HCT116 (cell line): Measurements from ENCODE around the gene ERFE. TPM values are rescaled to one million over a fixed set of nuclear protein-coding genes. Genes with fewer than 3 reads are reported as not detected.

ENCODE experiments used
- ATAC-seq: fragments of 200-7000 bp; cut with Tn5 transposase; 2 replicates; pipeline ENCODE4 v1.9.1; 2020; ENCODE audit warnings: mild to moderate bottlenecking, moderate library complexity
- BruUV-seq: library from RNA; stranded (reverse); fragments of 400-500 nt; replicated peaks from 2 replicates; lab custom pipeline; 2021; lab: Mats Ljungman, UMichigan
- CTCF ChIA-PET: fragments of 300-600 bp; sonication (Branson Sonifier 250); formaldehyde crosslinking; loops from one replicate; lab custom pipeline; 2021; ENCODE audit warnings: antibody characterized with exemption; lab: Charles Lee
- POLR2A ChIA-PET: fragments of 300-600, 350-600 bp; sonication (Branson Sonifier 250); formaldehyde crosslinking; loops from one replicate; lab custom pipeline; 2021; ENCODE audit warnings: antibody characterized with exemption; lab: Charles Lee
- RAD21 ChIA-PET, 2 experiments: fragments of 300-600 bp; sonication (Branson Sonifier 250); formaldehyde crosslinking; loops; one replicate each; lab custom pipeline; 2023; ENCODE audit warnings: low total read pairs in 2 of 2; ENCODE audit not compliant: uncharacterized antibody in 2 of 2, unreplicated experiment in 2 of 2, low non-redundant PET in 1 of 2; lab: Charles Lee
- DNase-seq: peaks from one replicate; pipeline ENCODE4 v3.0.0-alpha.2; 2010; ENCODE audit warnings: low read depth, low spot score
- H2AFZ ChIP-seq: fragments of 200-600 bp; shearing (Covaris generic), sonication (generic); 2 replicates; pipeline ENCODE4 v1.6.1; 2017; ENCODE audit warnings: low read depth, mixed run types, mixed read lengths, antibody characterized with exemption, low read length; ENCODE audit not compliant: poor library complexity, severe bottlenecking
- H3K27ac ChIP-seq: 2 replicates; pipeline ENCODE4 v1.5.1; 2012; ENCODE audit warnings: low read depth, low read length
- H3K27me3 ChIP-seq: fragments of 200-600 bp; sonication (generic); 2 replicates; pipeline ENCODE4 v1.6.1; 2016; ENCODE audit warnings: mixed run types, low read length, mixed read lengths; ENCODE audit not compliant: insufficient read depth
- H3K36me3 ChIP-seq, 2 experiments: fragments of 200-500 bp in 1 of 2; fragments of 200-600 bp in 1 of 2; sonication (Bioruptor generic) in 1 of 2; sonication (generic) in 1 of 2; 2 replicates each; pipeline versions ENCODE4 v1.5.1 to v1.6.1; 2014 to 2016; ENCODE audit warnings: low read length in 2 of 2, inconsistent platforms in 1 of 2, mixed read lengths in 1 of 2, mixed run types in 1 of 2; ENCODE audit not compliant: insufficient read depth in 2 of 2, control insufficient read depth in 1 of 2
- H3K4me1 ChIP-seq, 2 experiments: fragments of 200-600 bp in 1 of 2; sonication (generic) in 1 of 2; 2 replicates each; pipeline versions ENCODE4 v1.5.1 to v1.6.1; 2012 to 2017; ENCODE audit warnings: low read length in 2 of 2, inconsistent platforms in 1 of 2, mild to moderate bottlenecking in 1 of 2, mixed read lengths in 1 of 2, mixed run types in 1 of 2, moderate library complexity in 1 of 2; ENCODE audit not compliant: insufficient read depth in 2 of 2, control insufficient read depth in 1 of 2
- H3K4me2 ChIP-seq: fragments of 200-600 bp; sonication (generic); 2 replicates; pipeline ENCODE4 v1.6.1; 2017; ENCODE audit warnings: mixed run types, low read length, mixed read lengths
- H3K4me3 ChIP-seq, 2 experiments: fragments of 200-600 bp in 1 of 2; sonication (generic) in 1 of 2; replicated peaks in 1 of 2; 2 replicates each; pipeline ENCODE4 v1.5.1; 2011 to 2016; ENCODE audit warnings: low read length in 2 of 2, control low read depth in 1 of 2, low read depth in 1 of 2, mild to moderate bottlenecking in 1 of 2, mixed read lengths in 1 of 2, mixed run types in 1 of 2
- H3K79me2 ChIP-seq: fragments of 200-600 bp; sonication (generic); 2 replicates; pipeline ENCODE4 v1.6.1; 2017; ENCODE audit warnings: mild to moderate bottlenecking, mixed run types, low read length, moderate library complexity, mixed read lengths; ENCODE audit not compliant: insufficient read depth
- H3K9ac ChIP-seq: fragments of 200-600 bp; sonication (generic); 2 replicates; pipeline ENCODE4 v1.6.1; 2016; ENCODE audit warnings: low read length, mixed read lengths
- H3K9me2 ChIP-seq: fragments of 200-600 bp; sonication (generic), shearing (Covaris generic); 2 replicates; pipeline ENCODE4 v1.6.1; 2017; ENCODE audit warnings: mixed run types, mild to moderate bottlenecking, moderate library complexity; ENCODE audit not compliant: insufficient read depth
- H3K9me3 ChIP-seq, 2 experiments: fragments of 200-500 bp in 1 of 2; fragments of 200-600 bp in 1 of 2; sonication (Bioruptor generic) in 1 of 2; sonication (generic) in 1 of 2; 2 replicates each; pipeline ENCODE4 v1.6.1; 2014 to 2017; ENCODE audit warnings: low read length in 2 of 2, mixed read lengths in 2 of 2, inconsistent platforms in 1 of 2, low read depth in 1 of 2, mild to moderate bottlenecking in 1 of 2, mixed run types in 1 of 2, moderate library complexity in 1 of 2; ENCODE audit not compliant: control insufficient read depth in 1 of 2, insufficient read depth in 1 of 2
- H4K20me1 ChIP-seq: fragments of 200-600 bp; sonication (generic), shearing (Covaris generic); 2 replicates; pipeline ENCODE4 v1.6.1; 2017; ENCODE audit warnings: mixed run types, mild to moderate bottlenecking, moderate library complexity; ENCODE audit not compliant: insufficient read depth
- CBX3 ChIP-seq: IDR thresholded peaks from 2 replicates; pipeline ENCODE4 v1.6.1; 2012; ENCODE audit warnings: low read depth
- CEBPB ChIP-seq: IDR thresholded peaks from 2 replicates; pipeline ENCODE4 v1.6.1; 2012; ENCODE audit warnings: low read depth
- EZH2 ChIP-seq: fragments of 200-600 bp; sonication (generic); IDR thresholded peaks from 2 replicates; pipeline ENCODE4 v1.6.1; 2017; ENCODE audit warnings: antibody characterized with exemption, mixed run types
- EZH2phosphoT487 ChIP-seq: fragments of 200-600 bp; IDR thresholded peaks from 2 replicates; pipeline ENCODE4 v1.6.1; 2018; ENCODE audit warnings: antibody characterized with exemption, borderline replicate concordance
- FOSL1 ChIP-seq: IDR thresholded peaks from 2 replicates; pipeline ENCODE4 v1.6.1; 2012; ENCODE audit warnings: low read depth
- JUND ChIP-seq: IDR thresholded peaks from 2 replicates; pipeline ENCODE4 v1.6.1; 2012
- MAX ChIP-seq: IDR thresholded peaks from 2 replicates; pipeline ENCODE4 v1.6.1; 2012
- POLR2AphosphoS5 ChIP-seq: IDR thresholded peaks from 2 replicates; pipeline ENCODE4 v1.6.1; 2011; ENCODE audit warnings: mild to moderate bottlenecking, low read depth, low read length, moderate library complexity
- RAD21 ChIP-seq: IDR thresholded peaks from 2 replicates; pipeline ENCODE4 v1.6.1; 2012; ENCODE audit warnings: low read depth, mild to moderate bottlenecking
- SIN3A ChIP-seq: IDR thresholded peaks from 2 replicates; pipeline ENCODE4 v1.6.1; 2012; ENCODE audit warnings: low read depth
- SP1 ChIP-seq: IDR thresholded peaks from 2 replicates; pipeline ENCODE4 v1.6.1; 2012; ENCODE audit warnings: low read depth
- ZBTB33 ChIP-seq: IDR thresholded peaks from 2 replicates; pipeline ENCODE4 v1.6.1; 2011; ENCODE audit warnings: mild to moderate bottlenecking, low read length, moderate library complexity; ENCODE audit not compliant: insufficient replicate concordance; ENCODE audit errors: extremely low read depth
- ZFX ChIP-seq: fragments of 450-650 bp; IDR thresholded peaks from 2 replicates; pipeline ENCODE4 v1.6.1; 2017
- intact Hi-C: fragments of 100-400 bp; cut with micrococcal nuclease; formaldehyde crosslinking; loops from 2 replicates; pipeline ENCODE4 v1.10.0; 2022
- total RNA-seq: library from RNA; stranded (reverse); gene quantifications from one replicate; pipeline ENCODE4 v1.2.1, GENCODE V29; 2021; ENCODE audit not compliant: unreplicated experiment

ERFE gene
- total RNA-seq, 1 experiment from 2014 or later, result 17.3 TPM

DNA sequence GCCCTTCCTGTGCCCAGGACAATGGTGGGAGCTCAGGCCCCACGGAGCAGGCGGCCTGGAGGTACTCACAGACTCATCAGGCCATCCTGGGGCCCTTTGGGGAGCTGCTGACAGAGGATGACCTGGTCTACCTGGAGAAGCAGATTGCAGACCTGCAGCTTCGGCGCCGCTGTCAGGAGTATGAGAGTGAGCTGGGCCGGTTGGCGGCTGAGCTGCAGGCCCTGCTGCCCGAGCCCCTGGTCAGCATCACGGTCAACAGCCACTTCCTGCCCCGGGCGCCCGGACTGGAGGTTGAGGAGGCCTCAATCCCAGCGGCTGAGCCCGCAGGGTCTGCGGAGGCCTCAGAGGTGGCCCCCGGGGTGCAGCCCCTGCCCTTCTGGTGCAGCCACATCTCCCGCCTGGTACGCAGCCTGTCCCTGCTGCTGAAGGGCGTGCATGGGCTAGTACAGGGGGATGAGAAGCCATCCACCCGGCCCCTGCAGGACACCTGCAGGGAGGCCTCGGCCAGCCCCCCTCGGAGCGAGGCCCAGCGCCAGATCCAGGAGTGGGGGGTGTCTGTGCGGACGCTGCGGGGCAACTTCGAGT, 28.6 kb upstream of the ERFE start:
- Histone ChIP-seq H3K4me1 (no peaks in the 10 kb centered on the region), H3K27ac (no peak overlapping the region), H2AFZ (no peak overlapping the region), H3K9me2 (no peaks in the 10 kb centered on the region), H3K4me3 (no peak overlapping the region), H3K9me3 (peaks cover 0 to 10% of the 10 kb centered on the region in 2 experiments; a peak in 1 of 4 replicates), H3K9ac (no peak overlapping the region), H3K4me2 (no peak overlapping the region), H3K79me2 (no peaks in the 10 kb centered on the region), H3K36me3 (no peaks in the 10 kb centered on the region), H3K27me3 (no peaks in the 10 kb centered on the region), H4K20me1 (no peaks in the 10 kb centered on the region)
- BruUV-seq, result no TSS peak
- DNase-seq, result no peak
- intact Hi-C loops, result no loop called here
- ChIA-PET RAD21 (no interaction called here), CTCF (no interaction called here), POLR2A (no interaction called here)
- ATAC-seq, result no peak
- TF ChIP-seq RAD21 (no peak), FOSL1 (no peak), SIN3A (no peak), JUND (no peak), EZH2phosphoT487 (no peak), ZFX (no peak), EZH2 (no peak), POLR2AphosphoS5 (no peak), ZBTB33 (no peak), SP1 (no peak), CEBPB (no peak), CBX3 (no peak), MAX (no peak)
